Tibial nerve (tissue), 3 donors: ENCODE data around the gene PROX1.

Source experiments
- CTCF ChIP-seq, 5 experiments: fragments of 200-600 bp in 3 of 5; fragments of 450-650 bp in 2 of 5; sonication (generic) in 3 of 5; IDR thresholded peaks; one replicate each; pipeline ENCODE4 v1.5.1; 2016 to 2019; ENCODE audit warnings: antibody characterized with exemption in 5 of 5, mild to moderate bottlenecking in 3 of 5, moderate library complexity in 2 of 5
- POLR2A ChIP-seq, 2 donors: fragments of 450-650 bp; IDR thresholded peaks; one replicate each; pipeline ENCODE4 v1.6.1; 2017; ENCODE audit warnings: antibody characterized with exemption in 2 of 2, mild to moderate bottlenecking in 2 of 2, moderate library complexity in 2 of 2

GRCh38 chr1:214021321-214021720 lies 33.5 kb downstream of the PROX1 start:
- TF ChIP-seq CTCF (IDR thresholded peaks at IDR 0.05) (no peak), POLR2A (IDR thresholded peaks at IDR 0.05) (no peak)
